Measurements from ENCODE around the gene NECAB2.

DNA sequence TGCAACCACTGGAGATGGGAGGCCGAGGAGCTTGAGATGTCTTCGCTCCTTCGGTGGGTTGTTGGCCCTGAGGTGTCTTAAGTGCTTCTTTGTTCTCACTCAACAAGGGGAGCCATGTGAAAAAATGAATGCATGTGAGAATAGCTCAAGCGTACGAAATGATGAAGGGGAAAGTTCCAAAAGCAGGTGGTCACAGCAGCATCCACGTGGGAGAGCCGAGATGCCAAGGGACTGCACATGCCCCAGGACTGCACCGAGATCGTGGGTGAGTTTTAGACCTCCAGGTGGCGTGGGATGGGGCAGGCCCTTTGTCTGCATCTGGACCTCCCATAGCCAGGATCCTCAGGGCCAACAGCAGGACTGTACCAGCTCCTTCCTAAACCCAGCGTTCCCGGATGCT, 66.5 kb downstream of the NECAB2 start:
- TF ChIP-seq CTCF (IDR thresholded peaks at IDR 0.05) (no peak), POLR2A (IDR thresholded peaks at IDR 0.05) (no peak), POLR2AphosphoS5 (IDR thresholded peaks at IDR 0.05) (no peak)
